Neural progenitor cell (in vitro differentiated cells): Measurements from ENCODE around the gene ZNF777.

Source experiments
- EZH2 ChIP-seq: fragments of 200-600 bp; sonication (generic); IDR thresholded peaks from 2 replicates; pipeline ENCODE4 v1.6.1; 2017; ENCODE audit warnings: antibody characterized with exemption, mild to moderate bottlenecking, moderate library complexity
- TF ChIP-seq, protein P1 (sequence below): fragments of 200-600 bp; sonication (generic); IDR thresholded peaks from 2 replicates; pipeline ENCODE4 v1.5.1; 2017; ENCODE audit warnings: antibody characterized with exemption, mild to moderate bottlenecking

DNA sequence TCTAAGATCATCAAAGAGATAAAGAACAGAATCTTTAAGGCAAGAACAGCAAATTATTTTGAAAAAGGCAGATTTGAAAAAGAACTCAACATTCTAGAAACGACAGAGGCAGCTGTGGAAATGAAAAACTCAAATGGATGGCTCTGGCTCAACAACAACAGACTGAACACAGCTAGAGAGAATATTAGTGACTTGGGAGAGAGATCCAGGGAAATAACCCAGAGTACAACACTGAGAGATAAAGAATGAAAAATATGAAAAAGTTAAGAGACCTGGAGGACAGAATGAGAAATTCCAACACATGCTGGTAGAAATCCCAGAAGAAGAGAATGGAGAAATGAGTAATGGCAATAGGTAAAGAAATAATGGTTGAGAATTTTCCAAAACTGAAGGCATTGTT lies 17.9 kb upstream of the ZNF777 start:
- TF ChIP-seq, protein P1, sequence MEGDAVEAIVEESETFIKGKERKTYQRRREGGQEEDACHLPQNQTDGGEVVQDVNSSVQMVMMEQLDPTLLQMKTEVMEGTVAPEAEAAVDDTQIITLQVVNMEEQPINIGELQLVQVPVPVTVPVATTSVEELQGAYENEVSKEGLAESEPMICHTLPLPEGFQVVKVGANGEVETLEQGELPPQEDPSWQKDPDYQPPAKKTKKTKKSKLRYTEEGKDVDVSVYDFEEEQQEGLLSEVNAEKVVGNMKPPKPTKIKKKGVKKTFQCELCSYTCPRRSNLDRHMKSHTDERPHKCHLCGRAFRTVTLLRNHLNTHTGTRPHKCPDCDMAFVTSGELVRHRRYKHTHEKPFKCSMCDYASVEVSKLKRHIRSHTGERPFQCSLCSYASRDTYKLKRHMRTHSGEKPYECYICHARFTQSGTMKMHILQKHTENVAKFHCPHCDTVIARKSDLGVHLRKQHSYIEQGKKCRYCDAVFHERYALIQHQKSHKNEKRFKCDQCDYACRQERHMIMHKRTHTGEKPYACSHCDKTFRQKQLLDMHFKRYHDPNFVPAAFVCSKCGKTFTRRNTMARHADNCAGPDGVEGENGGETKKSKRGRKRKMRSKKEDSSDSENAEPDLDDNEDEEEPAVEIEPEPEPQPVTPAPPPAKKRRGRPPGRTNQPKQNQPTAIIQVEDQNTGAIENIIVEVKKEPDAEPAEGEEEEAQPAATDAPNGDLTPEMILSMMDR, result no peak
- no peak for TF ChIP-seq EZH2
